HCT116 (cell line): Measurements from ENCODE around the gene USP48. TPM values are rescaled to one million over a fixed set of nuclear protein-coding genes. Genes with fewer than 3 reads are reported as not detected.

ENCODE experiments used
- total RNA-seq: library from RNA; stranded (reverse); gene quantifications from one replicate; pipeline ENCODE4 v1.2.1, GENCODE V29; 2021; ENCODE audit not compliant: unreplicated experiment

USP48 gene
- total RNA-seq, 1 experiment from 2014 or later: 54.8 TPM

Other genes with a start within 250 kb of the USP48 start
- 13.4 TPM for gene RAP1GAP, start 113.8 kb downstream of the USP48 start, total RNA-seq
- gene LDLRAD2, start 29.1 kb upstream of the USP48 start, total RNA-seq: not detected
- 55.7 TPM for gene HSPG2, start 154.2 kb upstream of the USP48 start, total RNA-seq
- 5.3 TPM for gene CELA3B, start 193.9 kb upstream of the USP48 start, total RNA-seq
- gene CELA3A, start 218.5 kb upstream of the USP48 start, total RNA-seq: 9.0 TPM